ENCODE results near the gene KIAA1671.
A peak's percentile ranks its signal among the peaks of the same experiment; 100 is the strongest.
"Not testable (repeated sequence)": the region's sequence is repeated elsewhere in the genome, so short reads cannot be mapped to it uniquely, and the experiment has no call there.

Gene KIAA1671

DNA sequence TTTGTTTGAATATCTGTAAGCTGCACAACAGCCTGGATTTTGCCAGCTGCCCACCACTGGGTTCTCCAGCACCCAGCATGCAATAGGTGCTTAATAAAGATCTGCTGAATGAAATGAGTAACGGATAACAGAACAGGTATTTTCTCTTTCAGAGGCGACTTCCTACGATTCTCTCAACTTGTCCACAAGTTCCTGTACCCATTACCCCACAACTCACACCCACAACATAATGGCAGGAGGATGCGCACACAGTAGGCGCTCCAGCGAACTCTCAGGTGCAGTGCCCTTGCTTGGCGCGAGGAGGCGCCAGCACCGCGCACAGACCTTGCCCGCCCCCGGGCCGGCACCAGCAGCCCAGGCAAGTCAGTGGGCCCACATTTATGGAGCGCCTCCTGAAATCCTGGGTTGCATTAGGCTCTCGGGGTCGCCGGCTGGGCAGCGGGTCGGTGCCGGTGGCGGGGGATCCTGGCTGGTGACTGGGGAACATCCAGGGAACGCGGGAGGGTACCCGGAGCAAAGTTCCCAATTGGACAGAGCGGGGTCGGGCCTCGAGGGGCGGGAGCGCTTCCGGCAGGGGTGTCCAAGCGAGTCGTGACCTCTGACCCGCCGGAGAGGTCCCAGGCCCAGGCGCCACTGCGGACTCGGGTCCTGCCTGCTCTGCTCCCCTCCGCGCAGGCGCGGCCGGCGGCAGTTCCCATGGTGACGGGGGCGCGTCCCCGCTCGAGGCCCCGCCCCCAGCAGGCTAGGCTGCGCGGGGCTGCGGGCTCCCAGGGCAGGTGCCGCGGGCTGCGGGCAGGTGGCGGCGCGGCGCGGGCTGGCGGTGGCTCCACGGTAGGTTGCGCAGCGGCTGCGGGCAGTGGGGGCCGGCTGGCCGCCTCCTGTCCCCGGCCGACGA, at the start of gene KIAA1671:
TSS of gene KIAA1671 (plus strand) at position 775 of the 895 bp plus-strand sequence. CDS start 75,284 bp downstream, outside the sequence.
- peak; percentile 55 for DNase-seq (ENCODE audit: low read depth)

DNA sequence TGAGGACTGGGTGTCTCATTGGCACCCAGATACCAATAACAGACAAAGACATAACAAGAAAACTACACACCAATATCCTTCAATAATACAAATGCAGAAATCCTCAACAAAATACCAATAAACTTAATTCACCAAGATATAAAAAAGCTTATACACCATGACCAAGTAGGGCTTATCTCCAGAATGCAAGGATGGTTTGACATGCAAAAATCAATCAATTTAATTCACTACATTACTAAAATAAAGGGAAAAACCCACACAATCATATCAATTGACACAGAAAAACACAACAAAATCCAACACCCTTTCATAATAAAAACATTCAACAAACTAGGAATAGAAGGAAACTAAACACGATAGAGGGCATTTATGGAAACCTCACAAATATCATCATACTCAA, 46.6 kb upstream of the KIAA1671 start:
- no peak for DNase-seq (ENCODE audit: low read depth)

DNA sequence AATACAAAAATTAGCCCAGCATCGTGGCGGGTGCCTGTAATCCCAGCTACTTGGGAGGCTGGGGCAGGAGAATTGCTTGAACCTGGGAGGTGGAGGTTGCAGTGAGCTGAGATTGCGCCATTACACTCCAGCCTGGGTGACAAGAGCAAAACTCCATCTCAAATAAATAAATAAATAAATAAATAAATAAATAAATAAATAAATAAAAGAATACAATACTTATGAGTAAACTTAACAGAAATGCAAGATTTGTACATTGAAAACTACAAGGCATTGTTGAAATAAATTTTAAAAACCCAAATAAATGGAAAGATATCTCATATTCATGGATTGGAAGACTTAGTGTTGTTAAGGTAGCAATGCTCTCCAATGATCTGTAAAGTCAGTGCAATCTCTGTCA, 45.4 kb upstream of the KIAA1671 start:
- not testable (repeated sequence) for DNase-seq (ENCODE audit: low read depth)

DNA sequence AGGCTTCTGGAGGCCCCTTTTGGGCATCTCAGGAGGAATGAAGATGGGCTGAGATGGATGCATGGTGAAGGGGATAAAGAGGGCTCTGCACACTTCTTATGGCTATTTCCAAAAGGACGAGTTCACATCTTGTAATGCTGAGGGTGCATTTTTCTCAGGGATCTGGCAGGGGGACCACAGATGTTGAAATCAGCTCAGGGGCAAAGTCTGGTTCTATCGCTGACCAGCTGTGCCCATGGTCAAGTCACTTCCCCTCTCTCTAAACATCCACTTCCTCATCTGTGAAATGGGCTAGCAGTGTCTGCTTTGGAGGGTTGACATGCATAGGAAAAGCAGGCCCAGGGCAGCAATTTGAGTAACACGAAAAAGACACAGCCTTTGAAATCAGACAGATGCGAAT, 32.5 kb upstream of the KIAA1671 start:
- no peak for DNase-seq (ENCODE audit: low read depth)

DNA sequence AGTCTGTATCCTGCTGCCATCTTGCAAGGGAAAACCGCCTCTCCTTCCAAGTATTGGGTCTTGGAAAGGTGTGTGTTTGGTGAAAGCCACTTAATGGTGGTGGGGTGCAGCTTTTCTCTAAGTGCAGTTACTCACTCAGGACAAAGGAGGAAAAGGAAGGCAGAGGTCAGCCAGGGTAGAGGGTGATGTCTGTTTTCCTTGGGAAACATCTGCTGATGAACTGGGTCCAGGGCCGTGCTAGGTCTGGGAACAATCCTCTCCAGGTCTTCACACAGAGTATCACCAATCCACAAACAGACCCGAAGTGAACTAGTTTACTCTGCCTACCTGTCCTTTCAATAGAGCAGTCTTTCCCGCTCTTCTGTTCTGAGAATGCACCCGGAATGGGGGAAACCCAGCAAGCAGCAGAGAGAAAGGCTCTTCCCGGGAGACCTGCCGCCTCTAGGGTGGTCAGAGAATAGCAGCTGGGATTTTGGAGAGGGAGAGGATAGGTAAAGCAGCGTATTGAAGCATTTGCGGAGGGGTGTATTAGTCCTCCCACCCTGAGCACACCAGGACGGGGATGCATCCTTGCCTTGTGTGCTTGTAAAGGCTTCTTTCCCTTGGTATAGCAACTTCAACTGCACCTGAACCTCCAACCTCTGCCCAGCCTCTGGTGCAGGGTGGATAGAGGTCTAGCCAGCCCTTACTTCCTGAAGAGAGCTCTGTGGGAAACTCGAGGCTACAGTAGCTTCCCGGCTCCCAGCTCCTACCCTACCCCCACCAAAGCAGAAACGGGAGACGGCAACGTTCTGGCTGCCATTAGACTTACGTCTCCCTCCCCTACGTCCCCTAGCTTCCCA, 26.7 kb upstream of the KIAA1671 start:
- peak; percentile 51 for DNase-seq (ENCODE audit: low read depth)

DNA sequence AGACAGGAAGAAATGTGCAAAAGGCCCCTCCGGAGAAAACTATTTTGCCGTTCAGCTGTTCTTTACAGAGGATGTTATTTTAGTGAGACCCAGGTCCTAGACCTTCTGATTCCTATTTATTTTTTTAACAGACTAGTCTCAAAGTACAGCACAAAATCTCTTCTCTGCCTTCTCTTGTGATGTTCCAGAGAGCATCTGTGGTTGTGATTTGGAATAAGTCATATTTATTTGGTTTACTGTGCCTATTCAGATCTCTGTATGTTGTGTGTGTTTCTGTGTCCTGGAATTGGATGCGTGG, 26.1 kb upstream of the KIAA1671 start:
- DNase-seq (ENCODE audit: low read depth) = peak; percentile 40

DNA sequence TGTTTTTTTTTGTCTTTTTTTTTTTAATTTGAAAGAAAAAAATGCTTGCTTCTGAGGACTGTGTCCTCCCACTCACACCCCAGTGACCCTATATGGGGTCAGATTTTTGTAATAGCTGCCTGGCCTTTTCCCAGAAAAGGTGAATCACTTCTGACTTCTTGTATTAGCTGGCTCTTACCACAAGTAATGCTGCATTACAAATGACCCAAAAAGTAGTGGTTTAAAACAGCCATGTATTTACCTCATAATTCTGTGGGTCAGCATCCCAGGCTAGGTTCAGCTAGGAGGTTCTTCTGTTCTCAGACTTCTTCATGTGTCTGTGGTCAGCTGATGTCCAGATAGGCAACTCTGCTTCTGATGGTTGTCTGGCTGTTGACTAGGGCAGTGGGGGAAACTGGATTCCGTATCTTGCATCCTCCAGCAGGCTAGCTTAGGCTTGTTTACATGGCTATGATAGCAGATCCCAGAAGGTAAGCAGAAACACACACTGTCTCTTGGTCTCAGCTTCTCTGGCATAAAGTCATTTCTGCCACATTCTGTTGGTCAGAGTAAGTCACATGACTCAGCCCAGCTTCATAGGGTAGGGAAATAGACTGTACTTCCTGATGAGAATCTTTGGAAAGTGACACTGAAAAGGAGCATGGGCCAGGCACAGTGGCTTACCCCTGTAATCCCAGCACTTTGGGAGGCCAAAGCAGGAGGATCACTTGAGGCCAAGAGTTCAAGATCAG, 25.5 kb upstream of the KIAA1671 start:
- DNase-seq (ENCODE audit: low read depth) = peak; percentile 90

DNA sequence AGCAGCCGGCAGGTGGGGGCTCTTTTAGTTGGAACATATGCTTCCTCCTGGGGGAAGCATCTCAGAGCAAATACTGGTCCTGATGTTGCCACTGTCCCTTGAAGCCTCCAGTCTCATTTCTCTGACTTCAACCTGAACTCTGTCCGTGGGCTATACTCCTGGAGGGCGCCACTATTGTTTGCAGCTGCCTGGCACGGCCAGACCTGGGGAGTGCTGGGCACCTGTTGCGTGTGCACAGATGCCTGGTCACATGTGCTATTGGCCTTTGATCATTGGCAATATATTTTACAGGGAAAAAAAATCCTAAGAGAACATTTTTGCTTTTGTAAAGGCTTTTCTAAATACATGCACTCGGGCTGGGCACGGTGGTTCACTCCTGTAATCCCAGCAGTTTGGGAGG, 24.2 kb upstream of the KIAA1671 start:
- DNase-seq (ENCODE audit: low read depth) = no peak

DNA sequence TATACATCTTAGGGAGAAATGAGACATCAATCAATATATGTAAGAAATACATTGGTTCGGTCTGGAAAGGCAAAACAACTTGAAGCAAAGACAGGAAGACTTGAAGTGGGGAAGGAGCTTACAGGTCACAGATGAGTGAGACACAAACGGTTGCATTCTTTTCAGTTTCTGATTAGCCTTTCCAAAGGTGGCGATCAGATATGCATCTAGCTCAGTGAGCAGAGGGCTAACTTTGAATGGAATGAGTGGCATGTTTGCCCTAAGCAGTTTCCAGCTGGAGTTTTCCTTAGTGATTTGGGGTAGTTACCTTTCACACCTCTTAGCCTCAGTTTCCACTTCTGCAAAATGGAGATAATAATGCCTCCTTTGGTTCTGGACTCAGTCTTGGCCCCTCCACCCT, 21.8 kb upstream of the KIAA1671 start:
- DNase-seq (ENCODE audit: low read depth) = no peak

DNA sequence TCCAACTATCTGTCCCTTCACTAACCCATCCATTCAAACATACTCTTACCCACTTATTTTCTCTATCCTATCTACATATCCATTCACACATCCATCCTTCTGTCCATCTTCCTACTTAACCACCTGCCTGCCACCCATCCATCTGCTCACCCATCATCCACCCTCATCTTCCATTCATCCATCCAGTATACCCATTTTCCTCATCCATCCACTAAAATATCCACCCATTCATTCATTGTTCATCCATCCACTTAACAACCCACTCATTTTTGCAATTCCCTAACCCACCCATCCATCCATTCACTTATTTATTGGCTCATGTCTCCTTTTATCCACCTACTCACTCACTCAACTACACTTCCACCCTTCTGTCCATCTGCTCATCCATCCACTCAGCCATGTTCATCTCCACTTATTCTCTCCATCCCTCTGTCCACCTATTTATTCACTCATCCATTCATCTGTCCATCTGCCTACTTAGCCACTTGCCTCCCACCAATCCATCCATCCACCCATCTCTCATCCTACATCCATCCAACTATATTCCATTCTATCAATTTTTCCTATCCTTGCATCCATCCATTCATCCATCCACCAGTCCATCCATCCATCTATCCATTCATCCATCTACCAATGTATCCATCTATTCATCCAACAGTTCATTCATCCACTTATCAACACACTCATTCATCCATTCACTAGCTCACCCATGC, 16.6 kb upstream of the KIAA1671 start:
- no peak for DNase-seq (ENCODE audit: low read depth)

DNA sequence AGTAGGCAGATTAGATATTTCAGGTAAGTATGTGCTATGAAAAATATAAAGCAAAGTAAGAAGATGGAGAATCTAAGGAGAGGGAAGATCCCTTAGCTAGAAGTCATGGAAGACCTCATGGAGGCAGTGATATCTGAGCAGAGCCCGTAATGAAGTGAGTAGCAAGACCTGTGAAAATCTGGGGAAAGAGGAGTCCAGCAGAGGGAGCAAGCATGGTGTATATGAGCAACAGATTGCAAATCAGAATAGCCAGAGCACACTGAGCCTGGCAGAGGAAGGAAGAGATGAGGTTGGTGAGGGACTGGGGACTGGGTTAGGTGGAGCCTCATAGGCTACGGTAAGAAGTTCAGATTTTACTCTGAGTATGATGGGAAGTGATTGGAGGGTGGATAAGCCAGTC, 15.4 kb upstream of the KIAA1671 start:
- DNase-seq (ENCODE audit: low read depth) = peak; percentile 45

DNA sequence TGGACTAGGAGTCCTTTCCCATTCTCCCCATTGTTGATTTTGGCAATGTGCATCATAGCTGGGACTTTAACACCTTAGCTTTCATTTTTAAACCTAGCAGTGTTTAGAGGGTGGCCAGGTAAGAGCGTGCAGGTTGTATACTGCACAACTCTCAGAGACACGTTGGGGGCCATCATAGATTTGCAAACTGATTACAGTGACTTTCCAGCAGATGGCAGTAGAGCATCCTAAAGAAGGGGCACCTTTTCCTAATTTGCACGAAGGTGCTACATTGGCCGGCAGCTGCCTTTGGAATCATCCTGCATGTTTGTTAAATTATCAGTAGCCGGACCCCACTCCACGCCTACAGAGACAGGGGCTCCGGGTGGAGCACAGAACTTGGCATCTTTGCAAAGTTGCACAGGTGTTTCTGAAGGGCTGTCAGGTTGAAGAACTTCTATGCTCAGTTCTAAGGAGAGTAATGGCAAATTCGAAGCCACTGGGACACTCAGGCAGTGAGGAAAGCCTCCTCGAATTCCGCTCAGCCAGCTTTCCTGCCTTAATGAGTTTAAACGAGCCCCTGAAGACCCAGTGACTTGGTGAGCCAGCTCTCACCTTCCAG, 13.7 kb upstream of the KIAA1671 start:
- peak; percentile 33 for DNase-seq (ENCODE audit: low read depth)

DNA sequence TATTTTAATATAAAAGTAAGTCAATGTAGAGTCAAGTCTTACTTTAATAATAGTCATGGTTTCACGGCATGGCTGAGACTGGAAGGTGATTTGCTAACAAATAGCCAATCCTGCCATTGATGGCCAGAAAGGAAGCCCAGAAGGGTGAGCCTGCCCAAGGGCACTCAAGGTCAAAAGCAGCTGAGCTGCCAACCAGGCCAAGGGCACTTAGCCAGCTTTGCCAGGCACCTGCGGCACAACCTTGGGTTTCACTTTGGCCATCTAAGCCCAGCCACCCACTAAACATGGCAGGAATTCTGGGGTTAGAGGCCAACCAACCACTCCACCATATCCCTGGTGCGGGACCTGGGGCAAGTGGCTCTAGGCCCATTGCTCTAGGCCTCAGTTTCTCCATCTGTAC, 10.2 kb upstream of the KIAA1671 start:
- no peak for DNase-seq (ENCODE audit: low read depth)

DNA sequence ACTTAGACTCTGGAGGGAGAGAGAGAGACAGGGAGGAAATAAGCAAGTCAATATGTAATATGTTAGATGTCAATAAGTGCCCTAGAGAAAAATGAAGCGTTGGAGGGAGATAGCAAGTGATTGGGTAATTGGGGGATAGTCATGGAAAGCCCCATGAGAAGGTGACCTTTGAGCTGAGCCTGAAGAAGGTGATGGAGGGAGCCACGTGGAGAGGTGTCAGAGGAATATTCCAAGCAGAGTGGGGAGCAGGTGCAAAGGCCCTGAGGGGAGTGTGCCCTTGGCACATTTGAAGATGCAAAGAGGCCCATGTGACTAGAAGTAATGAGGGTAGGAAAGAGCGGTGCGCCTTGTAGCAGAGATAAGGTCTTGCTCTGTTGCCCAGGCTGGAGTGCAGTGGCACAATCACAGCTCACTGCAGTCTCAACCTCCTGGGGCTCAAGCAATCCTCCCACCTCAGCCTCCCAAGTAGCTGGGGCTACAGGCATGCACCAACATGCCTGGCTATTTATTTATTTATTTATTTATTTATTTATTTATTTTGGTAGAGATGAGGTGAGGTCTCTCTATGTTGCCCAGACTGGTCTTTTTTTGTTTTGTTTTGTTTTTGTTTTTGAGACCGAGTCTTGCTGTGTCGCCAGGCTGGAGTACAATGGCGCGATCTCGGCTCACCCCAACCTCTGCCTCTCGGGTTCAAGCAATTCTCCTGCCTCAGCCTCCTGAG, 8.1 kb upstream of the KIAA1671 start:
- DNase-seq (ENCODE audit: low read depth) = no peak

DNA sequence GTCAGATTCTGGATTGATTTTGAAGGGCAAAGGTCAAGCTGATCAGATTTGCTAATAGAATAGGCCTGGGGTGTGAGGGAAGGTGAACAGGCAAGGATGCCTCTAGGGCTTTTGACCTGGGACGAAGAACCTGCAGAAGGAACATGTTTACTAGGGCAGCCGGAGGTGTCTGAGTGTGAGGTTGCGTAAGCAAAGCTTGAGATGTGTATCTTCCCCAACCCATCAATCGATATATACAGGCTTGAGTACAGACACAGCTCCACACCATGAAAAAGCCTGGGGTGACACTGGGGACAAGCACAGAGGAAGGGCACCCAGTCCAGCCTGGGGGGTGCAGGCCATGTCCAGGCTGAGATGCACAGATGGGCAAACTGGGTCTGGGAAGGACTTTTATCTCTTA, 7.1 kb upstream of the KIAA1671 start:
- no peak for DNase-seq (ENCODE audit: low read depth)

DNA sequence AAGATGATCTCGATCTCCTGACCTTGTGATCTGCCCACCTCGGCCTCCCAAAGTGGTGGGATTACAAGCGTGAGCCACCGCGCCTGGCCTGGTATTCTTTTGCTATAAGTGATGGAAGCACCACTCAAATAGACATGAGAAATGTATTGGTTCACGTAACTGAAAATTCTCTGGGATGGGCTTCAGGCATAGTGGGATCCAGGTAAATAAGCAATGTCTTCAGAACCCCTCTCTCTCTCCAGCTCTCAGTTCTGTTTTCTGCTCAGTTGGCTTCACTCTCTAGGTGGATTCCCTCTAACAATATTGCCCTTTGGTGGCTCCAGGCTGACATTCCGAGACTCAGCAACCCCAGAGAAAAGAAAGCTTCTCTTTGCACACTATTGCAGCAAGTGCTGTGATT, 5.1 kb upstream of the KIAA1671 start:
- DNase-seq (ENCODE audit: low read depth) = no peak

DNA sequence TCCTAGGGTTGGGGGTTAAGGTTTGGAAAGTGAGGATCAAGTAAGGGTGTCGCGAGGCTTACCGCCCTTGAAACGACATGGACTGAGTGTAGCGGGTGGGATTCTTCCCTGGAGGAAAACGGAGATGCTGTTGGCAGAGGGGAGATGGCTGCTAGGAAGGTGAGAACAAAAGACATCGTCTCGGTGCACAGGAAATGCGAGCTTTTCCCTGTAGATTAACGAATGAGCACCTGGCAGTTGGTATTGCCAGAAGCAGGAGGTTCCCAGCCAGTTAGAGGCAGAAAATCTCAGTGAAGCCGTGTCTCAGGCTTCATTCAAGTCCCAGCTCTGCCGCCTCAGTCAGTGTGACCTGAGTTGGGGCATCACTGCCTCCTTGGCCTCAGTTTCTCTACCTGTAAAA, 4.6 kb upstream of the KIAA1671 start:
- DNase-seq (ENCODE audit: low read depth) = no peak

DNA sequence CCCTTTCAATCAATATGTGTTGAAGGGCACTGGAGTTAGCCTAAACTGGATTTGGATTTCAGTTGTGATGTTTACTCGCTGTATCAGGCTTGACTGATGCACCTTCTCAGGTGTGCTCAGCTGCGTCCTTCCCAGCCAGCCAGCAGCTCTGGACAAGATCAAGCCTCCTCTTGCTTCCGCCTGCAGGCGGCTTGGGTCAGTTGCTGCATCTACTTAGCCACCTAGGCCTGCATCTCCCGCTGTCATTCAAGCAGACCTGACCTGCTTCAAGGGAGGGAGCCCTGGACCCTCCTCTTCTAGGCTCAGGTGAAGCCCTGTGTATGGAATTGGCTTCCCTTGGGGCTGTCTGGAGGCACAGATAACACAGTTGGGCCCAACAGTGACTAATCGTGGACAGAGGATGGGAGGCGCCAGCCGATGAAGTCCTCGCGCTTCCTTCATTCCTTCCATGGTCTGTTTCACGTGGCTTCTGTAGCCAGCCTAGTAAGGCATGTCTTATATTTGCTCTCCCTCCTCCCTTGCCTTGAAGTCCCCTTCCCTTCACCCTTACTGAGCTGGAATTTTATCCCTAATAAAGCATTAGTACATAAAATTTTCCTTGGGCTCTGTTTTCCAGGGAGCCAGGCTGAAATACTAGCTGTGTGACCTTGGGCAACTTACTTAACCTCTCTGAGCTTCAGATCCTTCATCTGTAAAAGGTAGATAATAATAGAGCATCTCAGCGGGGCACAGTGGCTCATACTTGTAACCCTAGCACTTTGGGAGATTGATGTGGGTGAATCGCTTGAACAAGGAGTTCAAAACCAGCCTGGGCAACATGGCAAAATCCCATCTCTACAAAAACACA, 3.9 kb upstream of the KIAA1671 start:
- DNase-seq (ENCODE audit: low read depth) = no peak

DNA sequence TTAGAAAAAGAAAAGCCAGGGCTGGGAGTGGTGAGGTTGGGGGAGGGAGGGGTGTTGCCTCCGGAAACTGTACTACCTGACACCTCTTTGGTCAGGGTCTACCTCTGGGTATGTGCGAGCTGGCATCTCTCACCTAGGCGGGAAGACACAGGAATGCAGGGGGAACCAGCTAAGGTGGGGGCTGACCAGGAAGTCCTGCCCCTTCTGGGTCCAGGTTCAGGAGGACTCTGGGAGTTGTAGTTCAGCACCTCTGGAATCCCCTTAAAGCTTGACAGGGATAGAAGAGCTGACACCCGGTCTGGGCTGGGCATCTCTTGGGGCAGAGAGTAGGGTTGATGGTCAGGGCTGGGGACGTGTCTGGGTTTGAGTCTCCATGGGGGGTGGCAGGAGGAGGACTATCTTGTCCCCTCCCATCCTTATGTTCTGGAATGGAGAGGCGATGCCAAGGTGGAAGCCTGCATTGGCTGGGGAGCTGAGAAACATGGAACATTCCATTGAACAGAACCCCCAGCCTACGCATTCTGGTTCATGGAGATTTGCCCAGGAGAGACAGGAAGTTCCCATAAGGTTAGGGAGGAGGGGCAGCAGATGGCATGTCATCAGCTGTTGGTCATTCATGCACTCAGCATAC, 2.1 kb upstream of the KIAA1671 start:
- peak; percentile 46 for DNase-seq (ENCODE audit: low read depth)

All from iris pigment epithelial cell (primary cell).